KOPT-K1 (cell line): ENCODE data around the gene USP4.

ENCODE experiments used
- H3K27ac ChIP-seq: fragments of 200-600 bp; sonication (generic); 2 replicates; pipeline ENCODE4 v1.5.1; 2016; ENCODE audit warnings: antibody characterized with exemption, mild to moderate bottlenecking, low read depth, low read length; ENCODE audit not compliant: poor library complexity, severe bottlenecking
- H3K36me3 ChIP-seq: fragments of 200-600 bp; sonication (generic); 2 replicates; pipeline ENCODE4 v1.5.1; 2017; ENCODE audit warnings: antibody characterized with exemption, mild to moderate bottlenecking, low read length, moderate library complexity; ENCODE audit not compliant: insufficient read depth
- H3K9me3 ChIP-seq: fragments of 200-600 bp; sonication (generic); 2 replicates; pipeline ENCODE4 v1.5.1; 2017; ENCODE audit warnings: antibody characterized with exemption, low read length, mild to moderate bottlenecking; ENCODE audit not compliant: insufficient read depth, poor library complexity, severe bottlenecking

Gene USP4

DNA sequence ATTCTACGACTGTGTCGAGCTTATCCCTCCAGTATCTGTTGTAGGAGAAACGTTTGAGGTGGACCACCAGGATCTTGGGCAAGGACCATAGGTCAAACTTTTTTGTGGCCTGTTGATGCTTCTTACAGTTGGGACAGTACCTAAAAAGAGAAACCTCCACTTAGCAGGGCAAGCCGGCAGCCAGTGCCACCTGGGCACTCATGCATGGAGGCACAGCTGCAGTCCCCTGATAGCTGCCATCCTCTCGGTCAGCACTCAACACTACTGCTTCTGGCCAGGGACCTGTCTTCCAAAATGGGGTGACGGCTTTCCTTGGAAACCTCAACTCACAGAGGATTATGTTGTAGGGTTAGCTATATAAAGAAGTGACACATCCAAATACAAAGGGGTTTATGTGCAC is 55.9 kb downstream of the USP4 start:
- no peak overlapping the region for H3K27ac ChIP-seq
- no peaks in the 10 kb centered on the region for H3K9me3 ChIP-seq
- peaks cover 96% of the 10 kb centered on the region for H3K36me3 ChIP-seq

DNA sequence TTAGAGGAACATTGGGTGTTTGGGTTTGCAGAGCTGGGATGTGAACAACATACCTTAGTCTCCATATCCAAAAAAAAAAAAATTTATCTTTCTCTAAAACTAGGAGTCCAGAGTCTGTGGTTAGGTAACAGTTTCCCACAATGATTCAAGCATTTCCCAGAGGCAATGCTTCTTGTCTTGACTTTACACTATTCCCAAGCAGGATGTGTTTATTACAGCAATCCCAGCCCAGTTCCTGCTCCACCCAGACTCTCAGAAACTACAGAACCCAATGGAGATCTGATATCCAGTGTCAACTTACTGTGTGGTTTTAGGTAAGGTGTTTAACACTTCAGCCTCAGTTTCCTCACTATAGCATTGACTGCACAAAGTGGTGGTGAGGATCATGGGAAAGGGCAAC is 60.5 kb downstream of the USP4 start:
- no peaks in the 10 kb centered on the region for H3K9me3 ChIP-seq
- H3K27ac ChIP-seq, result no peak overlapping the region
- peaks cover 85% of the 10 kb centered on the region for H3K36me3 ChIP-seq

DNA sequence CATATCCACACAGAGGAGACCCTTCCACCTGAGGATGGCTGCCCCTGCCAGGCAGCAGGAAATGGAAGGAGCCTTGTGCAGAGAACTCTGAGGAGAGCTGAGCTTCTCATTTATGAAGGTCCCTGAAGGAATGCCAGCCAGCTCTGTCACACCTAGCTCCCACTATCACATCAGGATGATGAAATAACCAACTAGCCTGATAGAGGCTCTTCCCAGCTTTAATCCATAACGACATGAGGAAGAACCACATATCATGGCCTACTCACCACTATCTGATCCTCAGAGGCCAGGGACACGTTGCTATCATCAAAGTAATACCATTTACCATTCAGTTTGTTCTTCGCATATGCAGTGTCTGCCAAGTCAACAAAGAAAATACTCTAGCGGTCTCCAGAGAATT is 61.3 kb downstream of the USP4 start:
- Histone ChIP-seq H3K9me3 (no peaks in the 10 kb centered on the region), H3K27ac (no peak overlapping the region), H3K36me3 (peaks cover 77% of the 10 kb centered on the region)

DNA sequence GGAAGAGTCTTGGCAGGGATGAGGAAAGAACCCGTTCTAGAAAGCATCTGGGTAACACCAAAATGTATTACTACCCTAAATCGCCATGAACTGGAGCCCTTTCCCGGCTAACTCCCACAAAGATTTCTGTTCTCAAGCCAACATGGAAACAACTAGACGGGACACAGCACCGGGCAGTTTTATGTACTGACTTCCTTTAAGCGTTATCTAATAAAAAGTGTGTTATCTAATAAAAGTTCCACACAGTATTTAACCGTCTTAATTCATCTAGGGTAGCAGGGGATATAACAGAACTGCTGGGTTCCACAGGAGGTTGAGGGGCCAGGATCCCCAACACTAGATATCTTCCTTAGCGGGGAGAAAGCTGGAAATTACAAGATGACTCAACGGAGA is 62.5 kb downstream of the USP4 start:
- H3K27ac ChIP-seq, result no peak overlapping the region
- peaks cover 73% of the 10 kb centered on the region for H3K36me3 ChIP-seq
- H3K9me3 ChIP-seq, result no peaks in the 10 kb centered on the region

DNA sequence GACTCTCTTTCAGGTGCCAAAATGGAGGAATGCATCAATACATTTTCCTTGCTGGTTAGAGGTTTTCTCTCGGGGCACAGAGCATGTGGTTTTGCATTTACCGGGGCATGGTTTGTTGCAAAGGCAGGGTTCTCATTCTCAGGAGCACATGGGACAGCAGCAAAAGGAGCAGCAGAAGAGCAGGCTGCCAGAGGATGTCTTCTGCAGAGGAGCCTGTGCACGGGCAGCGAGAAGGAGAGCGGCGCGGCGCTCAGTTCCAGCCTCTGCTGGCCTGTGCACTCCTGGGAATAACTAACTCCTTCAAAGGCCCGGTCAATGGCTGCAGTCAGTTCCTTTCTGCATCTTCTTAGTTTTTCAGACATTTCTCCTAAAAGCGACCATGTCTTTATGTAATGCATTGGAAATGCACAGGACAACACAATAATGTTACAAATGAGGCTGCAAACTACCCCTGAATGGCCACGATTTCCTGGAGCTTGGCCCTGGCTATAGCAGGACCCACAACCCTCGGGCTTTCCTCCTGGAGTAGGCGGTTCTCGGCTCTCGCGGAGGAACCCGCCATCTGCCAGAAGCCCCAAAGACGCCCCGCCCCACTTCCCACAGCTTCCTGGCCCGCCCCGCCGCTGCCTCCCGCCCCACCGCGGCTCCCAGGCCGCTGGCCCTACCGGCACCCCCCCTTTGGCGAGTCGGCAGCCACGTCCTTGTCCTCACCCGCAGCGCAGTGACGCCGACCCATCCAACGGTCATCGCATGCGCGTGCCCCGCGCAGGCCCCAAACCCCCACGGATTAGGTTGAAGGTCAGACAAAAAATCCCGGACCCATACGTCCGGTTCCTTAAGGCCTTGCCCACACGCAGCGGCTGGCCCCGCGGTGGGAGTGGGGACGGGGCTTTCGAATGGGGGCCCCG is 63.1 kb downstream of the USP4 start, which contains the start of gene C3orf62:
Gene C3orf62 (minus strand): TSS at position 758 of the 908 bp plus-strand sequence. CDS start 360 bp downstream, at position 398.
- Histone ChIP-seq H3K36me3 (peaks cover 69% of the 10 kb centered on the region), H3K9me3 (no peaks in the 10 kb centered on the region), H3K27ac (no peak within 1 kb of the TSS)

DNA sequence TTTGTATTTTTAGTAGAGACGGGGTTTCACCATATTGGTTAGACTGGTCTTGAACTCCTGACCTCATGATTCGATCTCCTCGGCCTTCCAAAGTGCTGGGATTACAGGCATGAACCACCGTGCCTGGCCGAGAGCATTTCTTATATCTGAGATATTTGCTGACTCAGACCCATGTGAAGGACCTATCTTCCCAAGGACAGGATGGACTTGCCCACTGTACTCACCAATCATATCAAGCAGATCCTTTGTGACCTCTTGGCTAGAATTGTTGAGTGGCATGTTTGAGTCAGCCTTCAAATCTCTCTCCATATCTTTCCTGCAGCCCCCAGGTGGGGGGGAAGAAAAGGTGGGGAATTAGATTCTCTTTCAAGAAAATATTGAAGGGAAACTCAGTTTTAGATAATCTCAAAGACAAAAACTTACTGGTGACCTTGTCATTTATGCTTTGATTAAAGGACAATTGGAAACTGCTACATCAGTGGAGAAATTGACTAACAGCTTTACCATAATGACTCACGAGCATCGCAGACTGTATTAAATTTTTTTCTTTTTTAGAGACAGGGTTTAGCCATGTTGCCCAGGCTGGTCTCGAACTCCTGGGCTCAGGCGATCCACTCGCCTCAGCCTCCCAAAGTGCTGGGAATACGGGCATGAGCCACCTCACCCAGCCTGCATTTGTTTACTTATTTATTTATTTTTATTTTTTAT is 65.9 kb downstream of the USP4 start:
- peaks cover 72% of the 10 kb centered on the region for H3K36me3 ChIP-seq

DNA sequence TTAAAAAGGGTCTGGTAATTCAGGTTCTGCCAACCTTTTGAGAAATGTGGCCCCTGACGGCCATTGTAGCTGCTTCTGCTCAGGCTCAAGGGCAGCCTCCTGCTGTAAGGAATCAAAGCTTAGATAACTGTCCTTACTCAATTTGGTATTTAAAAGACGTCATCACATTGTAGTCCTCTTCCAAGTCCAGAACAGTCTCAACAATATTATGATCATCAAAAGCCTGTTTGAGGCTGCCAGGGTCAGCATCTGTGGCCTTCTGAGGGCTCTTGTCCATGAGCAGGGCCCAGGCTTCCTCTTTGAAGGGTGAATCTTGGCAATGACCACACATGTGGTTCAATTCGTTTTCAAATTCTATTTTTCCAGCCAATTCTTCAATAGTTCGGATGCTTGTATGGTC is 68.8 kb downstream of the USP4 start:
- Histone ChIP-seq H3K27ac (no peak overlapping the region), H3K9me3 (no peaks in the 10 kb centered on the region), H3K36me3 (peaks cover 53% of the 10 kb centered on the region)

More for the DNA sequence above, 65.9 kb downstream of the USP4 start:
- Histone ChIP-seq H3K27ac (no peak overlapping the region), H3K9me3 (no peaks in the 10 kb centered on the region)

DNA sequence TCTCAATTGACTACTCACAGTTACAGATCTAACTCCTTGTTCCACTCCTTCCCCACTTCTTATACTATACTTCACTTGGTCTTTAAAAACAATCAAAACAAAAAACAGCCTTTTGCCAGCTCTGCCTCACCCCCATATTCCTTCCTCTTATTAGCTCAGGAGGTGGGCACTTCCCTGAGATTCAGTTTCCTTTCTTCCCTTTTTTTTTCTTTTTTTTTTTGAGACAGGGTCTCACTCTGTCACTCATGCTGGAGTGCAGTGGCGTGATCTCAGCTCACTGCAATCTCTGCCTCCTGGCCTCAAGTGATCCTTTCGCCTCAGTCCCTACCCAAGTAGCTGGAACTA is 69.7 kb downstream of the USP4 start:
- Histone ChIP-seq H3K36me3 (peaks cover 53% of the 10 kb centered on the region), H3K27ac (no peak overlapping the region), H3K9me3 (no peaks in the 10 kb centered on the region)

DNA sequence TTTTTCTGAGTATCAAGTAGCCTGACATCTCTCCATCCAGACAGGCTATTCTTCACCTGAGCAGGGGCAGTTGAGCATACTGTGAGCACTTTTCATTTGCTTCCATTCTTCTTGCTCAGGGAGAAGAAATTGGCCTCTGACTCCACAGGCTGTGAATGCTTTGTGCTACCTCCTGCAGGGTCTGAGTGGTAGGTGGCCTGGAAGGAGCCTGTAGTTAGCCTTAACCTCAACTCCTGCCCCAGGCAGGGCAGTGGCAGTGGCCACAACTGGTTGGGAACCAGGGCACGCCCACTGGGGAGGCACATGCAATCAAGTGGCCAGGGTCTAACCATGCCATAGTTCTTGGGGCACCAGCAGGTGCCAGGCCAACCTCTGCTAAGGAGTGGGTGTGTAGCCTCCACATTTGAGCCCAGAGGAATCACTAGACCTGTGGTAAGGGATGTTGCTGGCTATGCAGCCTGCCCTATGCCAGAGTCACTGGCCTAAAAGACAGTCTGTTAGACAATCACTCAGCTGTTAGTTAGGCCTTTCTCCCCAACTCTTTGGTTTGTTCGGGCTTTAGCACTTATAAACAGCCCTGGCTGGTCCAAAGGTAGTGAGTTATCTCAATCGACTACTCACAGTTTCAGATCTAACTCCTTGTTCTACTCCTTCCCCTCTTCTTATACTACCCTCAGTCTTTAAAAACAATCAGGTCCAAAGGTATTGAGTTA is 70.3 kb downstream of the USP4 start:
- H3K36me3 ChIP-seq, result peaks cover 53% of the 10 kb centered on the region
- no peaks in the 10 kb centered on the region for H3K9me3 ChIP-seq
- no peak overlapping the region for H3K27ac ChIP-seq

DNA sequence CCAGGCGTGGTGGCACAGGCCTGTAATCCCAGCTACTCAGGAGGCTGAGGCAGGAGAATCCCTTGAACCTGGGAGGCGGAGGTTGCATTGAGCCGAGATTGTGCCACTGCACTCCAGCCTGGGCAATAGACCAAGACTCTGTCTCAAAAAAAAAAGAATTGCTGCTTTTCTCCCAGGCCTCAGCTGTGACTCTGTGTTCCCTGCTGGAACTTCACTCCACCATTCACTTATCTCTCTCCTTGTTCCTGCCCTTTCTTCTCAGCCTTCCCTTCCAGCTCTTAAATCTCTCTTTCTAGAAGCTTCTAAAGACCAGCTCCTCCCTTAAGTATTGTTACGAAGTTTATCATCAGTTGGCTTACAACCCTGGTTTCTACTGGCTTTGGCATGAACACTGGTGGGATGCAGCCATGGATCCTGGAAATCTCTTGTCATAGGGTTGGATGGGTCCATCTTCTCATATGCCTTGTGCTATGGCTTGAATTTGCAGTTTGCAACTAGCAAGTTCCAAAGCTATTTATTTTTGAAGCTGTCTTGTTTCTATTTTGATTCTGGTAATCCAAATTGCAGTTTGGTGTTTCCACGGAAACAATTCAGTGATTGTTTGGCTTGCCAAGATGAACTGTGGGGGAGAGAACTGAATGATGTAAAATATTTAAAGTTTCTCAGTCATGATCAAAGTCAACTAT is 73.3 kb downstream of the USP4 start:
- Histone ChIP-seq H3K27ac (no peak overlapping the region), H3K9me3 (no peaks in the 10 kb centered on the region), H3K36me3 (peaks cover 40% of the 10 kb centered on the region)

DNA sequence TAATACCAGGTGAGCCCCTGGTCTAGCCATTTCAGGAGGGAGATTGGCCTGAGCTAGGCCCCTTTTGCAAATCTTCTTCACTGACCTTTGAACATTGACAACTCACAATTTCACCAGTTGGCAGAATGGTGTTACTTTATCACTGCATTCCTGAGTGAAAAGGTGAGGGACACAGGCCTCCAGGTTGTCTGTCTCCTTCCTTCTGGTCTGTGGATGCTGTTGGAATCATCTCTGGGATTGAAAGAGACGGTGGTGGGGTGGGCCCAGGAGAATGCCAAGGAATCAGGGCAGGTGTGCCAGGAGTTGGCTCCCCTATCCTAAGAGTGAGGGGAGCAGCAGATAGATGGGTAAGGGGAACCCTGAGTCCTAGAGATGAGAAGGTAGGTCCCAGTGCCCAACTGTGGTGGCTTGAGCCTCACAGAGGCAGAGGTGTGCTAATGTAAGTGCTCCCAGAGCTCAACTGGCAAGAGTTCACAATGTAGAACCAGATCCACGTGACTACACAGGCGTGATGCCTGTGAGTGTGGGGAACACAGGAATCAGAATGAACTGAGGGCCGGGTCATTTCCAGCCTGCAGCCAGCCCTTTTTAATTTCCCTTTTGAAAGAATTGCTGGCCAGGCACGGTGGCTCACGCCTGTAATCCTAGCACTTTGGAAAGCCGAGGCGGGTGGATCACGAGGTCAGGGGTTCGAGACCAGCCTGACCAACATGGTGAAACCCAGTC is 74.0 kb downstream of the USP4 start:
- H3K36me3 ChIP-seq, result peaks cover 33% of the 10 kb centered on the region
- H3K9me3 ChIP-seq, result no peaks in the 10 kb centered on the region
- H3K27ac ChIP-seq, result no peak overlapping the region

DNA sequence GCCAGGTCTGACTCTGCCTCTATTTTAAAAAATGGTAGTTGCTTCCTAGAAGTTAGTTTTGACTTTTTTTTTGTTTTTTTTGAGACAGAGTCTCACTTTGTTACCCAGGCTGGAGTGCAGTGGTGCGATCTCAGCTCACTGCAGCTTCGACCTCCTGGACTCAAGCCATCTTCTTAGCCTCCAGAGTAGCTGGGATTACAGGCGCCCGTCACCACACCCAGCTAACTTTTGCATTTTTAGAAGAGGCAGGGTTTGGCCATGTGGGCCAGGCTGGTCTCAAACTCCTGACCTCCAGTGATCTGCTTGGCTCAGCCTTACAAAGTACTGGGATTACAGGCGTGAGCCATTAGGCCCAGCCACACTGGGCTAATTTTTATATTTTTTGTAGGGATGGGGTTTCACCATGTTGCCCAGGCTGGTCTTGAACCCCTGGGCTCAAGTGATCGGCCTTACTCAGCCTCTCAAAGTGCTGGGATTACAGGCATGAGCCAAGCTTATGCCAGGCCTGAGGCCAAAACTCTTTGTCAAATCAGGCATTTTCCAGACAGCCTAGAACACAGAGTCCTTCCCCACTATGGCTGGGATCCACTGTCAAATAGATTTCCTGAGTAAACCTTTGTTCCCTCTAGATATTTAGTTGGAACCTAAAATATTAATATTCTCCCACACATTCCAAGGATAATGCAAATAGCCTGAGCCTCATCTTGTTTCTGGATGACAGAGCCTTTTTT is 76.5 kb downstream of the USP4 start:
- peaks cover 9% of the 10 kb centered on the region for H3K36me3 ChIP-seq
- no peak overlapping the region for H3K27ac ChIP-seq
- no peaks in the 10 kb centered on the region for H3K9me3 ChIP-seq

DNA sequence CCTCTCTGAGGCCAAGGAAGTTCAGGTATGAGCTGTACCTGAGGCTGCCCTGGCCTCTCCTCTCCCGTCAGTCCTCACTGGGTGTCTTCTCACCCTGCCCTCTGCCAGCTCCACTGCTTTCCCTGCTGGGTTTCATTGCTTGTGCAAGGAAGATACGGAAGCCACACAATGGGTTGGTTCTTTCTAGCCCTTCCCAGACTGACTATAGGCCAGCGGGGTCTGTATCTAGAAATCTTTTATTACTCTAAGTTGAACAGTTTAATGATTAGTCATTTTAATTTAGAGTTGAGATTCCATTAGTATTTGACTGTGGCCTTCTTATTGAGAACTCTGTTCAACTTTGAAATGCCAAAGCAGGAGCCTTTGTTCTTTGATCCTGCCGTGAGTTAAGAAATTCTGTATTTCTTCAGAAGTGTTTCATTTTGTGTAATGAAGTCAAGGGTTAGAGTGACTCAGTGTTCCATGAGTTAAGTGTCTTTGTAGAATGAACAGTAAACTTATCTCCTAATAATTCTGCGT is 79.0 kb downstream of the USP4 start:
- peaks cover 3% of the 10 kb centered on the region; the same call in 1 of the 2 replicates for H3K36me3 ChIP-seq
- no peaks in the 10 kb centered on the region for H3K9me3 ChIP-seq
- no peak overlapping the region for H3K27ac ChIP-seq
